Muscle of leg (tissue), 11 donors: Measurements from ENCODE around the gene SEMA3E. TPM values are rescaled to one million over a fixed set of nuclear protein-coding genes. Genes with fewer than 3 reads are reported as not detected.

Experiments used
- DNase-seq: peaks from one replicate; pipeline ENCODE4 v3.0.0; 2013
- H3K27ac ChIP-seq: one replicate; pipeline ENCODE4 v1.5.1; 2013; ENCODE audit warnings: mild to moderate bottlenecking, low read length, control low read depth
- H3K27me3 ChIP-seq: one replicate; pipeline ENCODE4 v1.6.1; 2013; ENCODE audit warnings: low read length; ENCODE audit not compliant: control insufficient read depth, insufficient read depth
- H3K36me3 ChIP-seq: one replicate; pipeline ENCODE4 v1.6.1; 2013; ENCODE audit warnings: low read length; ENCODE audit not compliant: control insufficient read depth, insufficient read depth
- H3K4me1 ChIP-seq: one replicate; pipeline ENCODE4 v1.6.1; 2013; ENCODE audit warnings: low read length; ENCODE audit not compliant: control insufficient read depth, insufficient read depth
- H3K4me3 ChIP-seq: one replicate; pipeline ENCODE4 v1.5.1; 2013; ENCODE audit warnings: low read length, control low read depth
- H3K9me3 ChIP-seq: replicated peaks from 2 replicates; pipeline ENCODE4 v1.6.1; 2013; ENCODE audit warnings: low read depth, low read length; ENCODE audit not compliant: control insufficient read depth
- WGBS: methylation state at CpG from one replicate; pipeline ENCODE4 v1.1.5; 2013; ENCODE audit warnings: missing lambda C conversion rate; ENCODE audit not compliant: insufficient coverage; 5-methylcytosine and 5-hydroxymethylcytosine counted together
- polyA plus RNA-seq, 8 donors: library from polyadenylated mRNA; unstranded; fragments of 120-200 nt; gene quantifications; one replicate each; pipeline versions ENCODE4 v1.2.1 to v1.2.3, GENCODE V29; 2013; ENCODE audit warnings: inconsistent platforms in 1 of 8, low replicate concordance in 1 of 8; ENCODE audit not compliant: insufficient read length in 8 of 8, insufficient read depth in 1 of 8
- total RNA-seq: library from RNA; stranded (reverse); fragments of 120-200 nt; gene quantifications from one replicate; pipeline ENCODE4 v1.2.4, GENCODE V29; 2013

The SEMA3E gene
- total and polyA plus RNA-seq, 9 donors = 2.2 to 5.8 (median 3.8) TPM

DNA sequence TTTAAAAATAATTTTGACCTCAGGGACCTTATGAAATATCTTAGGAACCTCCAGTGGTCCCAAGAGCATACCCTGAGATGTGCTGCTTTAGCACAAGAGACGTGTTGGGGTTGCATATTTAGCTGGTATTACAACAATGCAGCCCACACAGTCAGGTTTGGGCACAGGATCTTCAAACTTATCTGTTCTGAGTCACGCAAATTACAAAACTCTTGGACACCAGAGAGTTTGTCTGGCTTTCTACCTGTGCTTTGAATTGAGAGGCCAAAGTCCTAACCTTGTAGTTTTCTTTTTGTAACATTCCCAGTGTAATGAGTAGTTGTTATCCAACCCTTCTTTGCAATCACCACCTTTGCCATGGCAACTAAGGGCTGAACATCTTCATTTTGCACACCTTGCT lies 322.7 kb downstream of the SEMA3E start:
- H3K4me3 ChIP-seq = no peak overlapping the region
- H3K27ac ChIP-seq = no peak overlapping the region
- WGBS = 100% methylated on average over 1 of the region's 2 CpGs
- no peaks in the 10 kb centered on the region for H3K4me1 ChIP-seq
- no peaks in the 10 kb centered on the region for H3K27me3 ChIP-seq
- no peak for DNase-seq
- H3K36me3 ChIP-seq = no peaks in the 10 kb centered on the region
- H3K9me3 ChIP-seq = no peaks in the 10 kb centered on the region

DNA sequence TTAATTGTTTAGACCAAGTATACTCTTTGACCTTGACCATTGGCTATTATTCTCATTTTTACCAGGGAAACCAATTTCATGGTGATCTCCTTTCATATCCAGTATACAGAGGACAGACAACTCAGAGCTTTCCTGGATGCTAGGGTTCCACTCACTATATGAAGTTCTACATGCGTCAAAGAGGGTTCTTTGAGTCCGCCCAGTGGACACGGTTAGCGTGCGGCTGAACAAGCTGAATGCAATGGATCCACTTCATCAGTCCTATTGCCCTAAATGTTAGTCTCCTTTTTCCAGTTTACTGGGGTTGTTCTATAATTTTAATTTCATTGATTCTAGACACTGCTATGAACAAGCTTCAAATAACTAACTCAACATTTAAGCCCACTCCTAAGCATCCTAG lies 323.9 kb downstream of the SEMA3E start:
- no peak overlapping the region for H3K27ac ChIP-seq
- H3K4me3 ChIP-seq = no peak overlapping the region
- H3K27me3 ChIP-seq = no peaks in the 10 kb centered on the region
- DNase-seq = no peak
- WGBS = 93% methylated on average over 3 of the region's 5 CpGs
- no peaks in the 10 kb centered on the region for H3K4me1 ChIP-seq
- no peaks in the 10 kb centered on the region for H3K9me3 ChIP-seq
- no peaks in the 10 kb centered on the region for H3K36me3 ChIP-seq

DNA sequence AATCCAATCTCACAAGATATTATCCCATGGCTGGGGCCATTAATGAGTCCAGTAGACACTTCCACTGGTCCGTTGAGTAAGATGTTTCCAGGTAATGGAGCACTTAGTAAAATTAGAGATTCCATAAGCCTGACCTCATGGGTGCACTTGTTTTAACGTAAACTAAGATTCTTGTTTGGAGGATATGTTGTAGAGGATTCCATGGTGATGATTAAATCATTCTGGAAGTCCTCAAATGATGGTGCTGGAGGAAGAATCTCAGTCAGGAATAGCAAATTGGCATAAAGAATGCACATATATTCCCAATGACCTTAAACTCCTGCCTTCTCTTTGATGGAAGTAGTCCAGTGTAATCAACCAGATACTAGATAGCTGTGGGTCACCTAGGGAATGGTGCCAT lies 324.3 kb downstream of the SEMA3E start:
- Histone ChIP-seq H3K9me3 (no peaks in the 10 kb centered on the region), H3K36me3 (no peaks in the 10 kb centered on the region), H3K27me3 (no peaks in the 10 kb centered on the region), H3K4me3 (no peak overlapping the region), H3K27ac (no peak overlapping the region), H3K4me1 (no peaks in the 10 kb centered on the region)
- no peak for DNase-seq
- 67% methylated on average over 1 of the region's 2 CpGs for WGBS

DNA sequence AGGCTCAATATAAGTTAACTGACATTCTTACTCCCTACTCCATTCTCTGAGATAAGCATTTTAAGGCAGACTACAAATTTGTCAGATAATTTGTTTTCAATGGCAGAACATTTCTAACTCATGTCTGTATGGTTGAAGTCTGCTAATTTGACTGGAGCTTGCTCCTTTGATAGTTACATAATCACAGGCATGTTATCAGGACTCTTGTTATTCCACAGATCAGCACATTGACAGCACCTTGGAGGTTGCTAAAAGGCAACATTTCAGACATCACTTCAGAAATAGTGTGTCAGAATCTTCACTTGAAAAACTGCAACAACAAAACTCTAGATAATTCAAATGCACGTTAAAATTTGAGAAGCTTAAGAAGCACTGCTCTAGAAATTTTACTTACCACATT lies 327.9 kb downstream of the SEMA3E start:
- Histone ChIP-seq H3K4me3 (no peak overlapping the region), H3K9me3 (no peaks in the 10 kb centered on the region), H3K36me3 (no peaks in the 10 kb centered on the region), H3K27ac (no peak overlapping the region), H3K4me1 (no peaks in the 10 kb centered on the region), H3K27me3 (no peaks in the 10 kb centered on the region)
- DNase-seq = no peak
- WGBS = no CpG with 5 or more reads among the region's 1 CpG

DNA sequence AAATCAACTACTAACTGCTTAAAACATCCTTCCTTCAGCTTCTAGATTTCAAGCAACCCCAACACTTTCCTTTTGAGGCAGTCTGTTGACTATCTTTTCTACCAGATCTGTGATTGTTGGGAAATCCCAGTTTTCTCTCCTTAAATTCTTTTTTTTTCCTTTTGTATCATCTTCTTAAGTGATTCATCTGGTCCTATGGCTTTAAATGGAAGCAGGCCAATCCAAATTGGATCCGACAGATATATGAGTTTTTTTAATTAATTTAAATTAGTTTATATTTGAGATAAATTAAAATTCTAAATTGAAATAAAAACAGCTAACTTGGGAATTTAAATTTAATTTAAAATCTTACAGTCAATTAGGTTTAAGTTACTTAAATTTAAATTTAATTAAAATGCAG lies 335.0 kb downstream of the SEMA3E start:
- WGBS = no CpG with 5 or more reads among the region's 1 CpG
- no peak overlapping the region for H3K27ac ChIP-seq

More for the DNA sequence above, 335.0 kb downstream of the SEMA3E start:
- Histone ChIP-seq H3K27me3 (no peaks in the 10 kb centered on the region), H3K4me3 (no peak overlapping the region), H3K9me3 (no peaks in the 10 kb centered on the region), H3K36me3 (no peaks in the 10 kb centered on the region), H3K4me1 (no peaks in the 10 kb centered on the region)
- no peak for DNase-seq
